Heart left ventricle (tissue), 13 donors: ENCODE measurements around the gene HMGN4.

ENCODE experiments used
- POLR2A ChIP-seq, 2 donors: fragments of 450-650 bp; IDR thresholded peaks; one replicate each; pipeline ENCODE4 v1.6.1; 2017; ENCODE audit warnings: antibody characterized with exemption in 2 of 2, mild to moderate bottlenecking in 2 of 2, moderate library complexity in 2 of 2
- TF ChIP-seq, protein P1 (sequence below), 12 donors: fragments of 200-600 bp; sonication (generic) in 4 of 12; IDR thresholded peaks; one replicate each; pipeline versions ENCODE4 v1.5.0 to v1.8.0; 2018 to 2022; ENCODE audit warnings: antibody characterized with exemption in 12 of 12, mild to moderate bottlenecking in 5 of 12
- donor health status: ischemic (EF 13 %, LVEDD 7.1; RV severe dilation, severe dysfunction).
- donor health status: DM: no; HTN: yes; CAD: no.
- donor health status: DM: no; HTN: no; CAD: no.
- donor health status: ischemic (EF 25% LVEDD 6.9; RV normal size, moderate dysfunction).
- donor health status: ischemic (EF 25% LVEDD 5.7; RV mildly dilated, moderate dysfunction).
- donor health status: ischemic (EF 35%, LVEDD 5.7; RV mildly dilated, moderate dysfunction).
- donor health status: nonischemic (EF 11% LVEDD 7.7; RV severe dilation, severe dysfunction).
- donor health status: DM: yes; HTN: yes; CAD: no.
- donor health status: PGD.
- donor health status: ischemic (EF 29% LVEDD 5.4; RV normal size, mild dysfunction).
- donor health status: nonischemic (EF 23%, LVEDD 6.1; RV moderate dilation, normal function).

DNA sequence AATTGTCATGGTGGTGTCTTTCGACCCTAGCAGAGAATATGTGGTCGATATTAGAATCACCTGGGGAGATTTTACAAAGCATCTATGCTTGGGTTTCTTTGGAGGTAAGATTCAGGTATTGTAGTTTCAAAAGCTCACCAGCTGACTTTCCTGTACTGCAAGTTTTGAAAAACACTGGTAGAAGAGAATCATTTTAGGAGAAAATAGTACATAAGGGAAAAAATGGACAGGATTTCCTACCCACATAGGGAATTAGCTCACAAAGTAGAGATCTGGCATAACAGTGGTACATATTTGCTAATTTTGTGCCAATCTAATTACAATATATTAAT, 31.2 kb downstream of the HMGN4 start:
- TF ChIP-seq POLR2A (IDR thresholded peaks at IDR 0.05) = no peak
- TF ChIP-seq, protein P1, sequence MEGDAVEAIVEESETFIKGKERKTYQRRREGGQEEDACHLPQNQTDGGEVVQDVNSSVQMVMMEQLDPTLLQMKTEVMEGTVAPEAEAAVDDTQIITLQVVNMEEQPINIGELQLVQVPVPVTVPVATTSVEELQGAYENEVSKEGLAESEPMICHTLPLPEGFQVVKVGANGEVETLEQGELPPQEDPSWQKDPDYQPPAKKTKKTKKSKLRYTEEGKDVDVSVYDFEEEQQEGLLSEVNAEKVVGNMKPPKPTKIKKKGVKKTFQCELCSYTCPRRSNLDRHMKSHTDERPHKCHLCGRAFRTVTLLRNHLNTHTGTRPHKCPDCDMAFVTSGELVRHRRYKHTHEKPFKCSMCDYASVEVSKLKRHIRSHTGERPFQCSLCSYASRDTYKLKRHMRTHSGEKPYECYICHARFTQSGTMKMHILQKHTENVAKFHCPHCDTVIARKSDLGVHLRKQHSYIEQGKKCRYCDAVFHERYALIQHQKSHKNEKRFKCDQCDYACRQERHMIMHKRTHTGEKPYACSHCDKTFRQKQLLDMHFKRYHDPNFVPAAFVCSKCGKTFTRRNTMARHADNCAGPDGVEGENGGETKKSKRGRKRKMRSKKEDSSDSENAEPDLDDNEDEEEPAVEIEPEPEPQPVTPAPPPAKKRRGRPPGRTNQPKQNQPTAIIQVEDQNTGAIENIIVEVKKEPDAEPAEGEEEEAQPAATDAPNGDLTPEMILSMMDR (IDR thresholded peaks at IDR 0.05) = no peak
